Stimulated activated CD8-positive, alpha-beta memory T cell treated with anti-CD3 and anti-CD28 coated beads, Interleukin-7, amount 100 ng/mL, for 4 hours (primary cell): ENCODE measurements around the gene C1orf159.

Experiments used
- DNase-seq, 2 donors: peaks; one replicate each; pipeline ENCODE4 v3.0.0-alpha.2; 2020; ENCODE audit warnings: low read depth in 2 of 2

The C1orf159 gene

DNA sequence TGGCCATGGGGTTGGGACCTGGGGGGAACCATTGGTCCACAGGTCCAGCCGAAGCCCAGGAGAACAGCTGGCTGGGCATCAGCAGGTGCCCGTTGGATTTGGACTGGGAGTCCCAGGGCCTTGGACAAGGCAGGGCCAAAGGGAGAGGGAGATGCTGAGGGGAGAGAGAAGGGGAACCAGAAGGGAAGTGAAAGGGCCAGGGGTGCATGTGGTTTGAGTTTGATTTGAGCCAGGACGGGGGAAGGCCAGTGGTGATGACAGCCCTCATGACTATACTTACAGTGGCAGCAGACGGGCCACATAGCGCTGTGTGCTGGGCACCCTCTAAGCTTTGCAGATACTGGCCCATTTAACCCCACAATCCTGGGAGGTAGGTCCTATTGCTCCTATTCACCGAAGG lies 77.2 kb downstream of the C1orf159 start:
- no peak for DNase-seq

DNA sequence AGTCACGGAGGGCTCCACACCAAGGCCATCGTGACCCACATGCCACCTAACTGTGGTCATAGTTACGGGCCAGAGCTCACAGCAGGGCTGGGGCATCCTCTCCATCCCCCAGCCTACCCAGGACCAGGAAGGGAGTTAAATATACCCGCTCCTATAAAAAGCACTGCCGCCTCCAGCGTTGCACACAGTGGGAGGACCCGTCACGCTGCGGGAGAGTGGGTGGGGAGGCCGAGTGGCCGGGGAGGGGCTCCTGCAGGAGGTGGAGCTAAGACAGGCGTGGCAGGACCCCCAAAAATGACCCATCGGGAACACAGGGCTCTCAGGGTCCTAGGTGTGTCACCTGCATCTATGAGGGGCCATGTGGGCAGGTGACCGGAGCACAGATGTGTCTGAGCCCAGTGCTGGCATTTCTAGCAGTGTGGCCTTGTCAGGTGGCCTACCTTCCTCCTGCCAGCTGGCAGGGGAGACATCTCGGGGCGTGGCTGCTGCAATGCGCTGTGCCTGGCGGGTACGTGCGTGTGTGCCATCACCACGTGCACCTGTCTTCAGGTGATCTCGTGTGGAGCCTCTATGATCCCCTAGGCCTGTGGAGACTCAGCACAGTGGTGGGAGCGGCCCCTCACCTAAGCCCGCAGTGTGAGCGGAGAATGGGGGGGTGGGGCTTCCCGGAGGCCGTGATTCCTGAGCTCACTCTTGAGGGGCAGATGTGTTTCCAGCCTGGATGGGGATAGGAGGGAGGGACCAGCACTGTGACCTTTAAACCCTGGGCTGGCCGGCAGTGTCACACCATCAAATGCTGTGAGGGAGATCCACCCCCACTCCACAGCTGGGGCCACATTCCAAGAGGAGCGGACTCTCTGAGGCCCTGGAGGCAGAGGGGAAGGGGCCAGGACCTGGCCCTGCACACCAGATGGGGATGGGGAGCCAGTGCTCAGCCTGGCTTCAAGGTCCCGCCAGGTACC lies 78.2 kb downstream of the C1orf159 start:
- no peak for DNase-seq

GRCh38 chr1:1035291-1035943 lies 80.5 kb downstream of the C1orf159 start:
- DNase-seq: no peak

DNA sequence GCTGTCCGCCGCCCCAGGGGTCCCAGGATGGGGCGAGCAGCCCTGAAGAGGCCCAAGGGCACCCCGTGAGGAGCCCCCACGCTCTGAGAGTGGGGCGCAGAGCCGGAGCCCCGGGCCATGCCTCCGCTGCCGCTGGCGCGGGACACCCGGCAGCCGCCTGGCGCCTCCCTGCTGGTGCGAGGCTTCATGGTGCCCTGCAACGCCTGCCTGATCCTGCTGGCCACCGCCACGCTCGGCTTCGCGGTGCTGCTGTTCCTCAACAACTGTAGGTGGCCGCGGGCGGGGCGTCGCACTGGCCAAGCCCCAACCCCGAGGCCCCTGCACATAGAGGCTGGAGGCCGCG lies 81.5 kb downstream of the C1orf159 start:
- DNase-seq: no peak

DNA sequence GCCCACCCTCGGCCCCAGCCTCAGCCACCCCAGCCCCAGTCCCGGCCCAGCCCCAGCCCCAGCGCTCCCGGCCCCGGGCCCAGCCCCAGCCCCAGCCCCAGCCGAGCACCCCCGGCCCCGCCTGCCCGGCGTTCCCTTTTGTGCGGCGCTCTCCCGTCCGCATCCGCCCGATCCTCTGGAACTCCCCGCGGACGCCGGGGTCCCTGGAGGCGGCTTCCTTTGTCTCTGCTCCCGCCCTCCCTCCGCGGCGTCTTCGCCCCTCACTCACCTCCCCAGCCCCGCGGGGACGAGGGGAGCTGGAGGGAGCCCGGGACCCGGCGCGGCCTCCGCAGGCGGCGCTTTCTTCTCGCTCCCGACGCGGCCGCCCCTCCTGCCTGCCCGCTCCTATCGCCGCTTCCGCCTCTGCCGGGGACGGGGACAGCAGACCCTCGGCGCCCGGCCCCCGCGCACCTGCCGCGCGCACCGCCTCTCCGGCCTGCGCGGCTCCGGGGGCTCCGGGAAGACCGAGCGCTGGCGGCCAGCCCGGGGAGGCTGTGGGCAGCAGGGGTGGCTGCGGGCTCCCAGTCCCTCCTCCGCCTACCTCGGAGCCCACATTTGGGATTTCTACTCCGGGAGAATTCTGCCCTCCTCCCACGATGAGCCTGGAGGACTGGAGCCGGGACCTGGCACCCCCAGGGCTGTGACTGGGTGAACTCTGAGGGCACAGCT lies 82.0 kb downstream of the C1orf159 start:
- no peak for DNase-seq

GRCh38 chr1:1033009-1033587 lies 82.8 kb downstream of the C1orf159 start:
- peak; percentile 87 to 93 for DNase-seq

- no peak for DNase-seq
These were observed 83.5 kb downstream of the C1orf159 start for GRCh38 chr1:1032424-1032823.
